ENCODE data around the gene MPO. TPM values are rescaled to one million over a fixed set of nuclear protein-coding genes. Genes with fewer than 3 reads are reported as not detected.

The MPO gene
- total RNA-seq, 1 donor from 2014 or later = 1.2 TPM

DNA sequence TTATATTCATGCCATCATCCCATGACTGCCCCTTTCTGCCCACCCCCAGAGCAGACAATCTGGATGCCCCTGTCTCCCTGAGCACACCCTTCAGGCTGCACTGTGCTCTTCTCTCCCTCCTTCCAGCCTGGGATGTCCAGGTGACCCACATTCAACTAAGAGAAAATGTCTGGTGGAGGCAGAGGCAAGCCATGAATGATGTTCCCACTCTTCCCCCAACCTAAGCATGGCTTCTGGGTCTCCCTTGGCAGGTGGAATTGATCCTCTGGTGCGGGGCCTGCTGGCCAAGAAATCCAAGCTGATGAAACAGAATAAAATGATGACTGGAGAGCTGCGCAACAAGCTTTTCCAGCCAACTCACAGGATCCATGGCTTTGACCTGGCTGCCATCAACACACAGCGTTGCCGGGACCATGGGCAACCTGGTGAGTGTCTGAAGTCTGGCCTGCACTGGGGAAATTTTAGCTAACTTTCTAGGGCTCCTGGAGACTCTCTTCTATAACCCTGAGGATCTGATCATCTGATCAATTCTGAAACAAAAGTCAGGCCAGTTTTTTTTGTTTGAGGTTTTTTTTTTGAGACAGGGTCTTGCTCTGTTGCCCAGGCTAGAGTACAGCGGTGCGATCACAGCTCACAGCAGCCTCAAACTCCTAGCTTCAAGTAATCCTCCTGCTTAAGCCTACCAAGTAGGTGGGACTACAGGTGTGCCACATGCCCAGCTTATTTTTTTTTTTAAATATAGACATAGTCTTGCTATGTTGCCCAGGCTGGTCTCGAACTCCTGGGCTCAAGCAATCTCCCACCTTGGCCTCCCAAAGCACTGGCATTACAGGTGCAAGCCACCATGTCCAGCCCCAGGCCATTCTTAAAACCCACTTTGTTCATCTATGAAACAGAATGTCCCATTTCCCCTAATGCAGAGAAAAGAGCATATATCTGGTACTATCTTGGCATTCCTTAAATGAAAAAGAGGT, 14.5 kb downstream of the MPO start:
- no peak for FAIRE-seq
- DNase-seq (ENCODE audit: low spot score in 2 of 2) = no peak

DNA sequence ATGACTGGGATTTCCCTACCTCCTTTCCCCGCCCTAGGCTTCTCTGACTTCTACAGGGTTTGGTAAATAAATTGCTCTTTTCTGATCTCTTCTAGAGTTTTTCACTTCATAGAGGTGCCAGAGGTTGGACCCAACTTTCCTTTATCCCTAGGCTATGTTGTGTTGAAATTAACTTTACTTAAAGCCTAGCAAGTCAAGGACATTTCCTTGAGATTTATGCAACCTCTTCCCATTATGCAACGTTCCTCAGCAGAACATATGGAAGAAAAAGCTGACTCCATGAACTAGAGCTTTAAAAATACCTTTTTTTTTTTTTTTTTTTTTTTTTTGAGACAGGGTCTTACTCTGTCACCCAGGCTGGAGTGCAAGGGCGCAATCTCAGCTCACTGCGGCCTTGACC, 15.5 kb downstream of the MPO start:
- FAIRE-seq = no peak
- DNase-seq (ENCODE audit: low spot score in 2 of 2) = no peak

DNA sequence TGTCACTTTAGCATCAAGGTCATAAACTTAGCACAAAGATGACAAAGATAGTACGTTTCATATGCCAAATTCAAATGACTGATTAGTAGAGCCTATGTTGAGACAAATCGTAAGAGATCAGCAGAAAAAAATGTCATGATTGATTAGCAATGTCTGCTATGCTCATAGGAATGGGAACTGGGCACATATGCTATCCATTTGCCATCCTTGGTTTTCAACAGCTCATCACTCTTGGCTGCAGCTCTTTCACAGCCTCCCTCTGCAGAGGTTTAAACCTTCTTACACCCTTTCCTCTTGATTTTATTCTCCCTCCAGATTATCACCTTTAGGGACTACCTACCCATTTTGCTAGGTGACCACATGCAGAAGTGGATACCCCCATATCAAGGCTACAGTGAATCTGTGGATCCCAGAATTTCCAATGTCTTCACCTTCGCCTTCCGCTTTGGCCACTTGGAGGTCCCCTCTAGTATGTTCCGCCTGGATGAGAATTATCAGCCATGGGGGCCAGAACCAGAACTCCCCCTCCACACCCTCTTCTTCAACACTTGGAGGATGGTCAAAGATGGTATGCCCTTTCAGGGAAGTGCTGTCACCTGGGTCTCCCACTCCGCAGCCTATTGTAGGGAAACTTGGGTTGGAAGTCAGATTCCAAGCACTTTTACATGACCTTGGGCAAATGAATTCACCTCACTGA, 16.2 kb downstream of the MPO start:
- DNase-seq (ENCODE audit: low spot score in 2 of 2) (no peak), FAIRE-seq (no peak)

DNA sequence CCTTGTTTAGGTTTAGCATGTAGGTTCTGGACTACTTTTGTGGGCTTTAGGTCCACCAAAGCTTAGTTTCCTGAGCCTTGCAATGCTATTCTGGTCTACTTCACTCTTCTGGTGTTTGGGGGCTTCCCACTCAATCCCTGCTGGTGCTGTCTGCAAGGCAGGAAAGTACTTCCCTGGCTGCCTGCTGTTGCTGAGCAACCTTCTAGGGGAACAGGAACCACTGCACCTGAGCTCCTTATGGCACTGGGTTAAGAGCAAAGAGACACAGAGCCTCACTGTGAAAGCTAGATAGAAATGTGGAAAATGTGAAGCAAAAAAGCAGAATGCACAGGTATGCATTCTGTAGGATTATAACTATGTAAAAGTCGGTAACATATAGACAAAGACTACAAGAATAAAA, 17.0 kb downstream of the MPO start:
- no peak for DNase-seq (ENCODE audit: low spot score in 2 of 2)
- no peak for FAIRE-seq

GRCh38 chr17:58262149-58262548, 18.6 kb downstream of the MPO start:
- FAIRE-seq (no peak), DNase-seq (ENCODE audit: low spot score in 2 of 2) (no peak)

GRCh38 chr17:58254803-58255202, 25.9 kb downstream of the MPO start:
- FAIRE-seq (no peak), DNase-seq (ENCODE audit: low spot score in 2 of 2) (no peak)

GRCh38 chr17:58253082-58253481, 27.7 kb downstream of the MPO start:
- DNase-seq (ENCODE audit: low spot score in 2 of 2) (no peak), FAIRE-seq (no peak)

DNA sequence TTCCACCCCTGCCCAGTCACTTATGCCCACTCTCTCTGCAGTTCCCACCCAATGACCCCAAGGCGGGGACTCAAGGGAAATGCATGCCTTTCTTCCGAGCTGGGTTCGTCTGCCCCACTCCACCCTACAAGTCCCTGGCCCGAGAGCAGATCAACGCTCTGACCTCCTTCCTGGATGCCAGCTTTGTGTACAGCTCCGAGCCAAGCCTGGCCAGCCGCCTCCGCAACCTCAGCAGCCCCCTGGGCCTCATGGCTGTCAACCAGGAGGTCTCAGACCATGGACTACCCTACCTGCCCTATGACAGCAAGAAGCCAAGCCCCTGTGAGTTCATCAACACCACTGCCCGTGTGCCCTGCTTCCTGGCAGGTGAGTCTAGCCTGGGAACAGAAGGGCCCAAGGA, 28.6 kb downstream of the MPO start:
- DNase-seq (ENCODE audit: low spot score in 2 of 2) (no peak), FAIRE-seq (no peak)

GRCh38 chr17:58250344-58251011, 30.3 kb downstream of the MPO start:
- DNase-seq (ENCODE audit: low spot score in 2 of 2) (no peak), FAIRE-seq (no peak)

GRCh38 chr17:58249270-58250133, 31.2 kb downstream of the MPO start:
- peak; percentile 76 to 95 for DNase-seq (ENCODE audit: low spot score in 2 of 2)
- FAIRE-seq = no peak

GRCh38 chr17:58248955-58249269, 31.8 kb downstream of the MPO start:
- FAIRE-seq = no peak
- DNase-seq (ENCODE audit: low spot score in 2 of 2) = no peak

DNA sequence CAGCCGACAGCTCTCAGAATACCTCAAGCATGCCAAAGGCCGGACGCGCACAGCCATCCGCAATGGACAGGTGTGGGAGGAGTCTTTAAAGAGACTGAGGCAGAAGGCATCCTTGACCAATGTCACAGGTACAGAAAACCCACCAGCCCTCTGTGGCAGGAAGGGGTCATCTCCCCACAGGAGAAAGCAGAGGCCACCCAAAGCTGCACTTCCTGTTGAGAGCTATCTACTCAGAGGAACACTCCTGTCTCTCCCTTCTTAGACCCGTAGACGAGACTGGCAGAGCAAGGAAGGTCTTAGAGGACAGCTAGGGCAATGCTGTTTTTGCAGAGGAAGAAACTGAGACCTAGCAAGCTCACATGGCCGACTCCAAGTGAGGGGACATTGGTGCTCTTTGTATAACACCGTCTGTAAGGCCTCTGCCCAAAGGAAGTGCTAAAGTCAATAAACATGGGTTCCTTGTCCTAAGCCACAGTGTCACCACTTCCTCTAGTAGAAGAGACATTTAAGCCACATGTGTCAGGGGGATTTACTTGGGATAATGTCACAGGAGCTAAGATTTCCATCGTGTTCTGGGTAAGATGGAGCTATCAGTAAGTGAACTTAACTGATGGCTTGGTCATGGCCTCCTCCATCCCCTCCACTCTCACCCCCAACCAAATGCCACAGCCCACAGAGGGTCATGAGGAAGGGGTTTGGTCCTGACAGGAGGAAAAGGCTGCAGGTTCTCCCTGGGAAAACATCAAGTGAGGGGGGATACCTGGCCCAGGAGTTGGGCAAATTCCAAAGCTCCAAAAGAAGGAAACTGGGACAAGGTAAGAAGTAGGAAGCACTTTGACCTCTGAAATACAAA, 33.0 kb downstream of the MPO start:
- FAIRE-seq = no peak
- no peak for DNase-seq (ENCODE audit: low spot score in 2 of 2)

- FAIRE-seq = no peak
- DNase-seq (ENCODE audit: low spot score in 2 of 2) = no peak
Measured at GRCh38 chr17:58246781-58247180, 34.0 kb downstream of the MPO start.

DNA sequence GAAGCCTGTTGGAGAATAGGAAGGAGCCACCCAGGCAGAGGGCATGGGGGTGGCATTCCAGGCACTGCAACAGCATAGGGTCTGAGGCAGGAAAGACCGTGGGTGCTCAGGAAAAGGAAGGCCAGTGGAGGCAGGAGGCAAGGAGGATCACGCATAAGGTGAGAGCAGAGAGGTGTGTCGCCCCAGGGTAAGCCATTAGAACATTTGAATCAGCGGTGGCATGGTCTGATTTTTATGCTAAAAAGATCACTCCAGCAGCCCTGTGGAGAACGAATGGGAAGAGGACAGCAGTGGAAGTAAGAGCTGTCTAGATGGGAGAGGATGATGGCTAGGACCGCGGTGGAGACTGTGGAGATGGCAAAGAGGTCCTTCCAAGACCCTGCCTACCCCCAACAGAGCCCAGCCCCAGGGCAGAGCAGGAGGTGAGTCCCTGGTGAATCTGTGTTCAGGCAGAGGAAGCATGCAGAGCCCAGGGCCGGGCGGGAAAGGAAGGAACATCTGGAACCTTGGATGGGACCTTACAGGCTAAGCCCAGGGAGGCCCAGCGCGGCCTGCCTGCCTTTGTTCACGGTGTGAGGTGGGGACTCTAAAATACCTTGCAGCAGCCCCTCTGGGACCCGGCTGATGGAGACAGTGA, 34.5 kb downstream of the MPO start:
- no peak for FAIRE-seq
- no peak for DNase-seq (ENCODE audit: low spot score in 2 of 2)

- no peak for DNase-seq (ENCODE audit: low spot score in 2 of 2)
- FAIRE-seq = no peak
Measured at GRCh38 chr17:58245428-58246103, 35.2 kb downstream of the MPO start.

DNA sequence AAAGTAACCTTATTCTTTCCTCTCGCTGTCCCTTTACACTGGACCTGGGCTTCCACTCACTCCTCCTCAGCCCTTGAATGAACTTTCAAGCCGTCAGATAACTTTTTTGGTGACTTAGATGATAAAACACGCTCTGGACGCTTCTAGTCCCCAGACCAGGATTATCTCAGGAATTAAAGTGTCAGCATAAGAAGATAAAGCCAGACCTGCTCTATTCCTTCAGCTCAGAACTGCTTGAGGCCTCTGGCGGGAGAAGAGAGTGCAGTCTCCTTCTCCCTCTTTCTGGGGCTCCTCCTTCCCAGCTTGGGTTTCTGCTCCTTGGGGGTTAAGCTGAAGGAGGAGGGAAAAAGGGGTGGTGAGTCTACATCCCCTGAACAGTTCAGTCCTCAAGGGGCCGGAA, 35.8 kb downstream of the MPO start:
- FAIRE-seq (no peak), DNase-seq (ENCODE audit: low spot score in 2 of 2) (no peak)

- DNase-seq (ENCODE audit: low spot score in 2 of 2) = no peak
- FAIRE-seq = no peak
Measured at GRCh38 chr17:58242171-58242784, 38.5 kb downstream of the MPO start.

DNA sequence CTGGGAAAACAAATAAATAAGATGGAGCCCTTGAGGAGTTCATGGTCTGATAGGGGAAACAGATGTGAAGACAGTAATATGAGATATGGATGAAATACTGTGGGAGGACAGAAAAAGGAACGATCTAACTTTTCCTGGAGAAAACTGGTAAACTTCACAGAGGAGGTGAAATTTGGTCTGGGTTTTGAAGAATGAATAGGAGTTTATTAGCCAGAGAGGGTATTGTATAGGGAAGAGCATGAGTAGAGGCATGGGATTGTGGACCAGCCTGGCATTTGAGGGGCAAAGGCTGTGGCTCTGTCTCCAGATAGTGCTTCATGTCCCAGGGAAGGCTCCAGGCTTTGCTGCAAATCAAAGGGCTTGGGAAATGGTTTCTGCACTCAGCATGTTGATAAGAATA, 40.7 kb downstream of the MPO start:
- FAIRE-seq = no peak

More for the DNA sequence above, 40.7 kb downstream of the MPO start:
- DNase-seq (ENCODE audit: low spot score in 2 of 2) = no peak
